Measurements from ENCODE around the gene RABGAP1.

DNA sequence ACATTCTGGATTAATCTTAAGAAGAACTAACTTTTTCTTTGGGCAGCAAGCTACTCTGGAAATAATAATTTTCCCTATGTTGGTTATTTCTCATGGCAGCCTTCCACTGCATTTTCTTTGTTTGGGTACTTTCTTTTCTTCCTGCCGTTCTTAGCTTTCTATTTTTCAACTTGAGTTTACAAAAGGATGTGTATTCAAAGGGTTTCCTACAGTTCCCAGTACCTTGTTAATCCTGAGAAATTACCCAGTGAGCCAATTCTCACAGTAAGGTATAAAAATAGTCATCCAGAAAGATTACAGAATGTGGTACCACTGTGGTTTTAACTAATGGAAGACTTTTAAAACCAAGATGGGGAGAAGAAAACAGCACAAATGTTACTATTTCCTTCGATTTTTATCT lies 112.9 kb downstream of the RABGAP1 start:
- TF ChIP-seq RCOR1 (IDR thresholded peaks at IDR 0.05; ENCODE audit: low read length) (no peak), POLR2AphosphoS5 (IDR thresholded peaks at IDR 0.05; ENCODE audit: low read depth, low read length) (no peak), EZH2phosphoT487 (IDR thresholded peaks at IDR 0.05; ENCODE audit: borderline replicate concordance, low read depth) (no peak), FOXM1 (IDR thresholded peaks at IDR 0.05; ENCODE audit: low read depth) (no peak), JUND (IDR thresholded peaks at IDR 0.05) (no peak), RAD21 (IDR thresholded peaks at IDR 0.05; ENCODE audit: low read length) (no peak), CHD2 (IDR thresholded peaks at IDR 0.05; ENCODE audit: low read length, partially characterized antibody) (no peak), EP300 (IDR thresholded peaks at IDR 0.05; ENCODE audit: borderline replicate concordance in 1 of 2, low read depth in 1 of 2, low read length in 1 of 2) (no peak)
- TF ChIP-seq, protein P1, sequence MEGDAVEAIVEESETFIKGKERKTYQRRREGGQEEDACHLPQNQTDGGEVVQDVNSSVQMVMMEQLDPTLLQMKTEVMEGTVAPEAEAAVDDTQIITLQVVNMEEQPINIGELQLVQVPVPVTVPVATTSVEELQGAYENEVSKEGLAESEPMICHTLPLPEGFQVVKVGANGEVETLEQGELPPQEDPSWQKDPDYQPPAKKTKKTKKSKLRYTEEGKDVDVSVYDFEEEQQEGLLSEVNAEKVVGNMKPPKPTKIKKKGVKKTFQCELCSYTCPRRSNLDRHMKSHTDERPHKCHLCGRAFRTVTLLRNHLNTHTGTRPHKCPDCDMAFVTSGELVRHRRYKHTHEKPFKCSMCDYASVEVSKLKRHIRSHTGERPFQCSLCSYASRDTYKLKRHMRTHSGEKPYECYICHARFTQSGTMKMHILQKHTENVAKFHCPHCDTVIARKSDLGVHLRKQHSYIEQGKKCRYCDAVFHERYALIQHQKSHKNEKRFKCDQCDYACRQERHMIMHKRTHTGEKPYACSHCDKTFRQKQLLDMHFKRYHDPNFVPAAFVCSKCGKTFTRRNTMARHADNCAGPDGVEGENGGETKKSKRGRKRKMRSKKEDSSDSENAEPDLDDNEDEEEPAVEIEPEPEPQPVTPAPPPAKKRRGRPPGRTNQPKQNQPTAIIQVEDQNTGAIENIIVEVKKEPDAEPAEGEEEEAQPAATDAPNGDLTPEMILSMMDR (IDR thresholded peaks at IDR 0.05): no peak
- TF ChIP-seq, protein P2, sequence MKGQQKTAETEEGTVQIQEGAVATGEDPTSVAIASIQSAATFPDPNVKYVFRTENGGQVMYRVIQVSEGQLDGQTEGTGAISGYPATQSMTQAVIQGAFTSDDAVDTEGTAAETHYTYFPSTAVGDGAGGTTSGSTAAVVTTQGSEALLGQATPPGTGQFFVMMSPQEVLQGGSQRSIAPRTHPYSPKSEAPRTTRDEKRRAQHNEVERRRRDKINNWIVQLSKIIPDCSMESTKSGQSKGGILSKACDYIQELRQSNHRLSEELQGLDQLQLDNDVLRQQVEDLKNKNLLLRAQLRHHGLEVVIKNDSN (IDR thresholded peaks at IDR 0.05; ENCODE audit: borderline replicate concordance, low read depth): no peak
